ENCODE results near the gene ZNF607.
"Not testable (repeated sequence)": the region's sequence is repeated elsewhere in the genome, so short reads cannot be mapped to it uniquely, and the experiment has no call there.

The ZNF607 gene

DNA sequence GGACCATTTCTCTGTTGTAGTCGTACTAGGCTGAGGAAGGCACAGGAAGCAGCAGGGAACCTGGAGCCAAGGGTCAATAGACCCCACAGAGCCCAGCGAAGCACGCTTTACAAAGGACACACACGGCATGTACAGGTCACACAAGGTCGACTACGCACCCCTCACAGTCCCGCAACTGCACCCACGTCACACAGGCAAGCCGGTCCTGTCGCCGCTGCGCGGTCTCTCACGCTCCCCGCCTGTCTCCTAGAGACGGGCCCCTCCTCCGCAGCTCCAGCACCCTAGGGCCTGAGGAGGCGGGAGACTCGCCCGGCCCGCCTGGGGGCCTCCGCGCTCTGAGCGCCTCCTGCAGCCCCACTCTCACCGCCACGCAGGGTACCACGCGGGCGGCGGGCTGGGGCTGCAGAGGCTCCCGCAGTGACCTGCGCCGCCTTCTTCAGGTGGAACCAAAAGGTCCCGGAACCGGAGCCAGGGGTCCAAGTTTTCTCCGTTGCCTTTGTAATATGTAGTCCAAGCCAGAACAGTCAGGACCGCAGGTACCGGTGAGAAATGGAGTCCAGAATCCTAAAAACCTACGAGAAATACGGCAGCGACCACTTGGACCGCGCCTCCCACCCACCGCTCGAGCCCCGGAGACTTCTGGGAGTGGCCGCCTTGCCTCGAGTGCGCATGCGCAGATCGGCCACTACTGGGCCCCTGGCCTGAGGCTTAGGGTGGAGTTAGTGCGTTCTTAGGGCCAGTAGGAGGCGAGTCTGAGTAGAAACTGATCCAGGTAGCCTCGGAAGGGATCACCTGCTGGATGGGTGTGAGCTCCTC is at the start of gene ZNF607:
Gene ZNF607 (minus strand): TSS at position 651 of the 816 bp plus-strand sequence. CDS start 8,143 bp downstream, outside the sequence.
- DNase-seq (ENCODE audit: low spot score) = peak; percentile 99

DNA sequence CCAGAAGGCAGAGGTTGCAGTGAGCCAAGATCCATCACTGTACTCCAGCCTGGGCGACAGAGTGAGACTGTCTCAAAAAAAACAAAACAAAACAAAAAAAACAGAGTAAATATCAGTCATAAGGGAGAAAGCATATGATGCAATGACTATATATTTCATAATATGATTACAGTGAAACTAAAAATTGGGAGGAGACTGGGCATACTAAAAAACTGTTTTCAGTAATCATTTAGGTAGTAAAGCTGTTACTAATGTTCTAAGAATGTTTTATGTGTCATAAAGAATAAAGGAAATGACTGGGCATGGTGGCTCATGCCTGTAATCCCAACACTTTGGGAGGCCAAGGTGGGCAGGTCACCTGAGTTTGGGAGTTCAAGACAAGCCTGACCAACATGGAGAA is 43.9 kb upstream of the ZNF607 start:
- no peak for DNase-seq (ENCODE audit: low spot score)

- not testable (repeated sequence) for DNase-seq (ENCODE audit: low spot score)
Observed at GRCh38 chr19:37757683-37758082, 38.1 kb upstream of the ZNF607 start.

GRCh38 chr19:37738371-37738770 is 18.8 kb upstream of the ZNF607 start:
- DNase-seq (ENCODE audit: low spot score) = no peak

DNA sequence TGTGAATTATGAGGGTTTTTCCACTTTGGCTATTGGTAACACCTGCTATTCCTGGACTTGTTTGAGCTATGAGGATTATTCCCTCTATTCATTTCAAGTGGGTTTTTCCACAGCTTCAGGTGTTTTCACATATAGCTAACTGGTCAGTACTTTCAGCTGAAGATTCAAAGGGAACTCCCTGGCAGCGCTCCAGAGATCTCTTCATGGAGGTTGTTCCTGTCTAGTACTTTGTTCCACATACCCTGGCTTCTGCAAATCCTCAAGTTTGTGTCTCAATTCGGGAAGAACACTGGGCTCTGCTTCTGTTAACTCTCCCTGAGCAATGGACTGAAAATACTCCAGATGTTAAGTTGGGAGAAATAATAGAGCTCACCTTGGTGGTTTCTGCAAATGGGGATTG is 5.6 kb upstream of the ZNF607 start:
- no peak for DNase-seq (ENCODE audit: low spot score)

- DNase-seq (ENCODE audit: low spot score) = no peak
Observed at GRCh38 chr19:37719927-37720265, 335 bp upstream of the ZNF607 start.

GRCh38 chr19:37718304-37718703 is 1.3 kb downstream of the ZNF607 start:
- no peak for DNase-seq (ENCODE audit: low spot score)

DNA sequence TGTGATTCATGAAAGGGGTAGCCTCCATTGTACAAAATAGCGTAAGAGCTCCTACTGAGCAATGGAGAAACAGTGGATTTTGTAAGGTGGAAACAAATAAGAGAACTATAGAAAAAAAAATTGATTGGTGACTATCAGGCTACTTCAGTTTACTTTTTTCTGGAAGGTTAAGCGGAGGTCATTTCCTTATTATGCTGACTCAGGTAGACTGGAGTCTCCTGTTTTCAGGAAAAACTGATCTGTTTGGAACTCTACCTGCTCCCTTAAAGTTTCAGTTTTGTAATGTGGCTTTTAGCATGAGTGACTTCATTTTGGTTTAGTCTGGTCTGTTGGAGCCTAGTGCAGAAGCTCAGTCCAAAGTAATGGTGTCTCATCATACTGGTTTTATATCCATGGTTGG is 3.4 kb downstream of the ZNF607 start:
- DNase-seq (ENCODE audit: low spot score) = no peak

- no peak for DNase-seq (ENCODE audit: low spot score)
Observed at GRCh38 chr19:37706052-37706605, 13.4 kb downstream of the ZNF607 start.

DNA sequence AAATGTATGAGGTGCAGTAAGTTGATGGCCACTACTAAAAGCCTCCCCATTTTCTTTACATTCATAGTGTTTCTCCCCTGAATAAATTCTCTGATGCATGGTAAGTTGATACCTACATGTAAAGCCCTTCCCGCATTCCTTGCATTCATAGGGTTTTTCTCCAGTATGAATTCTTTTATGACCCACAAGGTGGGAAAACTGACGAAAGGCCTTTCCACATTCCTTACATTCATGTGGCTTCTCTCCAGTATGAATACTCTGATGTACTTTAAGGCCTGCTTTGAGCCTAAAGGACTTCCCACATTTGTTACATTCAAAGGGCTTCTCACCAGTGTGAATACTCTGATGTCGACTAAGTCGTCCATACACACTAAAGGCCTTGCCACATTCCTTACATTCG is 20.5 kb downstream of the ZNF607 start:
- no peak for DNase-seq (ENCODE audit: low spot score)

DNA sequence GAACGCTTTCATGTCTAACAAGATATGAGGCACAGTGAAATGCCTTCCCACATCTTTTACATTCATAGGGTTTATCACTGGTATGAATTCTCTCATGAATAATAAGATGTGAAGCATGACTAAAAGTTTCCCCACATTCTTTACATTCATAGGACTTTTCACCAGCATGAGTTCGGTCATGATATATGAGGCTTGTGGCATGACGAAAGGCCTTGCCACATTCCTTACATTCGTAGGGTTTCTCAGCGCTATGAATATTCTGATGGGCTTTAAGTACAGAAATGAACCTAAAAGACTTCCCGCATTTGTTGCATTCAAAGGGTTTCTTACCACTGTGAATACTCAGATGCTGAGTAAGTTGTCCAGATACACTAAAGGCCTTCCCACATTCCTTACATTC is 21.3 kb downstream of the ZNF607 start:
- DNase-seq (ENCODE audit: low spot score) = no peak

DNA sequence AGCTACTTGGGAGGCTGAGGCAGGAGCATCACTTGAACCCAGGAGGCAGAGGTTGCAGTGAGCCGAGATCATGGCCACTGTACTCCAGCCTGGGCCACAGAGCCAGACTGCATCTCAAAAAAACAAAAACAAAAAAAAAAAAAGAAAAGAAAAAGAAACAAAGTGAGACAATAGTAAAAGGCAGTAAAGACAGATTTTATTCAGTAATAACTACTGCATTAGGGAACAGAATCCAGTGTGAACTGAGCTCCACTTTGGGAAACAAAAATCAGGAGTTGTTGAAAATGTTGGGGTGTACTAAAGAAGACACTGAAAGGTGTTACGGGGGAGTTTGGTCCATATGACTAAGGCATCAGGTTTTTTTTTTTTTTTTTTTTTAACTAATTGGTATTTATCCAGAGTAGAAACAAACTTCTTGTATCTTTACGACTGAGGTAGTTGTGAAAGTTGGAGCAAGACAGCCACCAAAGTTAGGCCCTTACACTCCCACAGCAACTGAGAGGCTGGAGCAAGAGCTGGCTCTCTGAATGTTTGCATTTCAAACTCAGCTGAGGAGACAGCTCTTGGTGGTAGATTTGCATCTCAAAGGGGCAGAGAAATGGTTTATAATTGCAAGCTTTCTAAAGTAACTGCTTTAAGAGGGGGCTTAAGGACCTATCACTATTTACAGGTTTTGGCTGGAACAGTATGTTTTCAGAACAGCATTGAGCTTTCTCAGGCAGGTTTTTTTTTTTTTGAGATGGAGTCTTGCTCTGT is 24.2 kb downstream of the ZNF607 start:
- DNase-seq (ENCODE audit: low spot score) = no peak

DNA sequence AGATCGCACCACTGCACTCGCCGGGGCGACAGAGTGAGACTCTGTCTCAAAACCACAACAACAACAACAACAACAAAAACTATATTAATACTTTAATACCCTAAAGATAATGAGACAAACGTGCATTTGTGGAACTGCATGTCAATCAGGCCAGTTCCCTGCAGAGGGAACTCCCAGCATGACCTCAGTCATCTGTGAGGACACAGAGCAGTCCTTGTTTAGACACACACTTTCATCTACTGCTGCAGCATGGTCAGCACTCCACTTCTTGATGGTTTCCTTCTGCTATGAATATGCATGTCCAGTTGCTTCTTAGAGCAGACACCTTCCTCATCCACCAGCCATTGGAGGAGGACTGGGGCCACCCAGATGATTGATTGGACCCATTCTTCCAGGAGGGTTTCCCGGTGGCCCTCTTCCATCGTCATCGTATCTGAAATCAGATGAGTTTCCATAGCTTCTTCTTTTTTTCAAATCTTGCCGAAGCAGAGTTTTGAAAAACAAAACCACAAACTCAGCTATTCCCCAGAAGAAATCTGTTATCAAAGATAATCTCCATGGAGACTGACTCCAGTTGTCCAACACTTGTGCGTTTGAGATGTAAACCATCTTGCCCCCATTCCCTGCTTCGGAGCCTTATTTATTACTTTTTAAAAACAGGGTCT is 26.5 kb downstream of the ZNF607 start:
- no peak for DNase-seq (ENCODE audit: low spot score)

DNA sequence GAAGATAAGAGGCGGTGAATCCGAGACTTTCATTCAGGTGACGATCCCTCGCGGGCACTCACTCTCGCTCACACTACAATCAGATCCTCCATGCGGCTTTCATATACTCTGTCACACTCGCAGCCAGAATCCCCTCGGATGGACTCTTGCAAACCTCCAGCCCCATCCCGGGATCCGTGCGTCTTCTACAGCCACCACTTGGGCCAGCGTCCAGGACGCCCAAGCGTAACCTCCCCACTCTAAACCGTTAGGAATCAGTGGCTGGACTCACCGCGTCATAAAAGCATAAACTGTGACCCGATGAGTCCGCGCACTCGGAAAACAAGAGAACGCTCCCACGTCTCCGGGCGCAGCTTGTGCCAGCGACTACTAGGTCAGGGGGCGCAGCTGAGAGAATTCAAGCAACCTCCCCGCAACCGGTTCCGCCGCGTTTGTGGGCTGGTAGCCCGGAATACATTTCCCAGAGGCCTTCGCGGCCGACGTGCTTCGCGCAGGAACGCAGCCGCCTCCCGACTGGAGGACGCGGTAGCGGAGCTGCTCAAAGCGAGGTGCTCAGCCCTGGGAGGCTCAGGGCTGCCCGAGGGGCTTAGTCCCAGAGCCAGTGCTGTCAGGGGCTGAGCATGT is 27.6 kb downstream of the ZNF607 start:
- DNase-seq (ENCODE audit: low spot score) = peak; percentile 91

- DNase-seq (ENCODE audit: low spot score) = no peak
Observed at GRCh38 chr19:37683520-37683919, 36.0 kb downstream of the ZNF607 start.

GRCh38 chr19:37669450-37669914 is 50.1 kb downstream of the ZNF607 start:
- no peak for DNase-seq (ENCODE audit: low spot score)

DNA sequence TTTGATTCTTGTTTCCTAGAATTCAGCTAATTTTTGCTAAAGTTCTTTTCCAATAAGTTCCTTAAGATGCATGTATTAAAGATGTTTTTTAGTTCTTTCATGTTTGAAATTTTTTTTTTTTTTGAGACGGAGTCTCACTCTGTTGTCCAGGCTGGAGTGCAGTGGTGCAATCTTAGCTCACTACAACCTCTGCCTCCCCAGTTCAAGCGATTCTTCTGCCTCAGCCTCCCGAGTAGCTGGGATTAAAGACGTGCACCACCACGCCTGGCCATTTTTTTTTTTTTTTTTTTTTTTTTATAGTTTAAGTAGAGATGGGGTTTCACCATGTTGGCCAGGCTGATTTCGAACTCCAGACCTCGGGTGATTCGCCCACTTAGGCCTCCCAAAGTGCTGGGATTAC is 62.4 kb downstream of the ZNF607 start:
- not testable (repeated sequence) for DNase-seq (ENCODE audit: low spot score)

- DNase-seq (ENCODE audit: low spot score) = peak; percentile 93
Observed at GRCh38 chr19:37655689-37656371, 63.7 kb downstream of the ZNF607 start.

DNA sequence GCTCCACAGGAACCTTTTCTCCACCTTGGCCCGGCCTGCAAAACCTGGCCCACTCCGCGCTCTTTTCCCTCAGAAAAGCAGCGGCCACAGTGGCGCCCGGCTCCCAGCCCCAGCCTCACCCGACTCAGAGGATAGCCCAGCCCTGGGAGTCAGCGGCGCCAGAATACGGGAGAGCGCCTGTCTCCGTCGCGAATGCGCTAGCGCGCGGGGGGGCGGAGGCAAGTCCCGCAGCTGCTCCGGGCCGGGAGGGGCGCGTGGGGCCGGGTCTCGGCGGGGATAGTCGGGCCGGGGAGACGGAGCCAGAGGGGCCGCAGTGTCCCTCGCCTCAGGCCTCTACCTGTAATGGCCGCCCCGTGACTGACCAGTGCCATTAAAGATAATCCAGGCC is 64.3 kb downstream of the ZNF607 start, which contains the start of gene ZFP30:
Gene ZFP30 (minus strand): TSS at position 165 of the 388 bp plus-strand sequence. CDS start 7,643 bp downstream, outside the sequence.
- peak; percentile 86 for DNase-seq (ENCODE audit: low spot score)

- DNase-seq (ENCODE audit: low spot score) = peak; percentile 68
Observed at GRCh38 chr19:37654629-37655300, 64.8 kb downstream of the ZNF607 start.

GRCh38 chr19:37654118-37654517 is 65.4 kb downstream of the ZNF607 start:
- DNase-seq (ENCODE audit: low spot score) = peak; percentile 17
